HG02759 (cell line): Measurements from ENCODE around the gene ARL15.

ENCODE experiments used
- ATAC-seq: cut with Tn5 transposase; IDR thresholded peaks from one replicate; pipeline ENCODE4 v1.9.1; 2021; ENCODE audit warnings: mild to moderate bottlenecking, moderate library complexity; ENCODE audit not compliant: unreplicated experiment

The ARL15 gene

DNA sequence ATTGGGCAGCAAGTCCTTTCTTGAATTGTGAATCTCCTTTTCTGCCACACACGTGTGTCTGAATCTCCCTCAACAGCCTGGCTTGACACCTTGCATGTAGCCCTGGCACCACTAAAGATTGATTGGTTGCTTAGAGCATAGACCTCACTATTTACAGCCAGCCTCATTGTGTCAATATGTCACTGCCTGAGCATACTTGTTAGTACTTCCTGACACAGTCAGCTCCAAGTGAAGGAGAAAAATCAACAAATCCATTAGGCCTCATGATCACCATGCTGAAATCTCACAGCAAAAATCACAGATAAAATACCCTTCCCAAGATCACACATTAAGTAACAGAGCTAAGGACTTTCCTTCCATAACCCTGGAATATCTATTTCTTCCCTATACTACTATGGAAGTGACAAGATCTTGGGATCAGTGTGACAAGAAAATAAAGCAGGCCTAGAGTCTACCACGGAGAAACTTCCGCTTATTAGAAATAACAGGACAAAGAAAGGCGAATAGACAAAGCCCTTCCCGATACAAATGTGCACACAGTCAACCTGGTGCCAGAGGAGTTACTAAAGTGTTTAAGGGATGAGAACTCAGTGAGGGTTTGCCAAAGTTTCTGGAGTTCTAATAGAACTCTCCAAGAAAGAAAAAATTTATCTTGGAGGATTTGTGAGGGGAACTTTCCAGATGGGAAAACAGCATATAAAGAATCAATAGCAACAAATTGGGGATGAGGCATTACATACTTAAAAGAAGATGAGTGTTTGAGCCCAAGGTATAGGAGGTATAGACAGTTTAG, 5.6 kb upstream of the ARL15 start:
- ATAC-seq: no peak

DNA sequence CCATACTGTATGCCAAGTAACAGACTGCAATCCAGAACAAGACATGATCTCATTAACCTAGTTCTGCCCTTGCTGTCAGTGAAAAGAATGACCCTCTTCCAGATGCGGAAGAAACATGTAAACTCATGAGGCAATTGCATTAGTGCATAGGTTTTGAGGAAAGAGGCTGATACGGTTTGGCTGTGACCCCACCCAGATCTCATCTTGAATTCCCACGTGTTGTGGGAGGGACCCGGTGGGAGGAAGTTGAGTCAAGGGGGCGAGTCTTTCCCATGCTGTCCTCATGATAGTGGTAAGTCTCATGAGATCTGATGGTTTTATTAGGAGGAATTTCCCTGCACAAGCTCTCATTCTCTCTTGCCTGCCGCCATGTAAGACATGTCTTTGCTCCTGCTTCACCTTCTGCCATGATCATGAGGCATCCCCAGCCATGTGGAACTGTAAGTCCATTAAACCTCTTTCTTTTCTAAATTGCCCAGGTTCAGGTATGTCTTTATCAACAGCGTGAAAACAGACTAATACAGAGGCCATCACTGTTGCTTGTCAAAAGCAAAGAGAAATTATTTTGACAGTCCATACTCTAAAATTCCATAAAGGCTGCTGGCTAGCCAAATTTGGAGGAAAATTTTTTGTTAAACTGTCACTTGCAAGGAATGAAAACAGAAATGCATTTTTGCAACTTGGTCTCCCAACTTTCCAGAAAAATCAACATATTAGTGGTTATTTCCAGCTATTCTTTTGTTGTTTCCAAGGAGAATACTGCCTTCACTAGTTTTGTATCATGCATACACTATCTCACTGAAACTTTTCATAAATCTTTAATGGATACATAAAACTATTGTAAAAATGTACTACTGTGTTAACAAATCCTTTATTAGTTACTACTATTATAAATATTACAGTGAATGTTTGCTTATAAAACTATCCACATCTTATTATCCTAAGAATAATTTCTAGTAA, 3.2 kb upstream of the ARL15 start:
- no peak for ATAC-seq

DNA sequence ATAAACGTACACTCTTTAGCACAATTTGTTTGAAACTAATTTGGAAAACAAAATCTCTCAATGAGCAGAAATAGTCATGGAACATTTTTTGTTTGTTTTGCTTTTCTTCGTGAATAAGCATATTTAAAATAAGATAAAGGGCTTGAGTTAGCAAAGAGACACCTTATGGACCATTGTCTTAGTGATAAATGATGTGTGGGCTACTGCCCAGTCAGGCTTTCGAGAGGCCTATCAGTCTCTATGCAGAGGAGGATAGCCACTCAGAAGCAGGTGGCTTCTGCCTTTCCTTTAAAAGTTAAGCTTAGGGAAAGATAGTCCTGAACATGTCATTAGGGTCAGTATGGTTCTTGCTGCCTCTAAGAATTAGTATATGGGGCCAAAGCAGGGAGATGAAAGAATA, 2.1 kb upstream of the ARL15 start:
- no peak for ATAC-seq

DNA sequence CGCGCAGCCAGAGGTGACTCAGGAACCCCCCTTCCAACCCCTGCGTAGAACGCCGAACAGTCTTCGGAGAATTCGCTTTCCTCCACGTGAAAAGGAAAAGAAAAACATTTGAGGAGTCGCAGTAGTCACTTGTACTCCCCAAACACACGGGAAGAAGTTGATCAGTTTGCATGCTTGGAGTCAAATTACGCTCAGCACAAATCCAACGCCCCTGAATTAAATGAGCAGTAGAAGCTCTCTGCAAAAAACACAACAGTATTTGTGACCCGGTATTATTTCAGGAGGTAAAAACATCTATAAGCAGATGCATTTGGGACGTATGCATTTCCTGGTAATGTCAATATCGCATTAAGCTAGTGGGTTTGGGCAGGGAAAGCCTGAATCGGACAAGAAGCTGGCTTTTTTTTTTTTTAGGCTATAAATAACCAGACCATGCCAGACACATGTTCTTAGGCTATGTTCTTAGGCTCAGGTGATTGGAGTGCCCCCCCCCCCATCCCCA, 854 bp upstream of the ARL15 start:
- ATAC-seq: no peak

DNA sequence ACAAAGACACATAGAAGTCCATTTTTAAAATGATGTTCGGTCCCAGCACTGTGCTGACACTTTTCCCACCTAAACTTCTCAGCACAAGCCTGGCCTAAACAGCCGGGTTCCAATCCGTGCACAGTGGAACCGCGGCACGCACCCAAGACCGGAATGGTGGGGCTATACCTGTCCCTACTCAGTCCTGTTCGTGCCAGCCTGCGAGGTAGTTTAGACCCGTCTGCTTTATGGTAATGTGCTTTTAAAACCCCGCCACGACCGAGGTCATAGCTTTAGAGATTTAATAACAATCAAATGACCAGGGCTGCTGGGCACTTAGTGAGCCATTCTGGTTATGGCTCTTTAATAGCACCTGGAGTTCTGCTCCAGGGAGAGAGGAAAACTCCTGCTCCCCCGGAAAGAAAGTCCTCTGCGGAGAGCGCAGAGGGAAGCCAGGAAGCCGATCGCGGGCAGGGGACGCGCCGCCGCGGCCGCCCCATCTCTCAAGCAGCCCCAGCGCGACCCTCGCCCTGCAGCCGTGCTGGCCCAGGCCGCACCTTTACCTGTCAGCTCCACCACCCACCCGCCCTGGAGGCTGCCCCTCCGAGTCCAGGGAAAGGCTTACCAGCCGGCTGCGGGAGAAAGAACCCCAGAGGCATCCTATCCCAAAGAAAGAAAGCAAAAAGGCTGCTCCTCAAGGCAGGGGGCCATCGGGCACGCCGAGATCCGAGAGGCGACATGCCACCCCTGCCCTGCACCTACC, 511 bp downstream of the ARL15 start:
- ATAC-seq: peak; percentile 22

DNA sequence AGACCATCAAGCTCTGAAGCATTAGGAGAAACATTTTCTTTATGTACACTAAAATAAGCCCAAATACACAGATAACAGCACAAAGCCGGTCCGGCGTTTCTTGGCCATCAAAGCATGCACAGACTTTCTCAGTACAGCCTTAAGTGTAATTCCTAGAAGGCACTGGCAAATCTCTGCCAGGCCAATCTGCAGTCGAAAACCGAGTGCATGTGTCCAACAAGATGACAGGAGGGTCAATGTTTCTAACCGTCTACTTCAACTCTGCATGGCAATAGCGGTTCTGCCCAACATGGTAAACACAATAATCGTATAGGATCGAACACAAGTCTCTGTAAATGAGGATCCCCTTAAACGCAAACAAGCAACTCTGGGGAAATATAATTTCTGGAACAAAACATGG, 1.1 kb downstream of the ARL15 start:
- ATAC-seq: no peak

DNA sequence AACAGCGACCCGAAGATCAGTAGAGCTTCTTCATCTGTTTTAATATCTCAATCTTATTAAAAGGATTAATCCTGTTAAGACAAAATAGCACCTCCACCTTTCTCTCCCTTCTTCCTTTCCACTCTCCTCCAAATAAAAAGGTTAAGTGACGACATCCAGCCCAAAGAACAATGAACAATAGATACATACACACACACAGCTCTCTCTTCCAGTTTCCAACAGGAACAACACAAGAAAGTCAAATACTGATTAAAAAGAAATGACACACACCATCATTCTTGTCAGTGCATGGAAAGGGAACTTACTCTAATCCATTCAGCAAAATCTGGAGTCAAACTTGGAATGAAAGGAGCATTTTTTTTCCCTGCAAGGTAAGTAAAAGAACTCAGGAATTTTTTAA, 2.8 kb downstream of the ARL15 start:
- ATAC-seq: no peak

DNA sequence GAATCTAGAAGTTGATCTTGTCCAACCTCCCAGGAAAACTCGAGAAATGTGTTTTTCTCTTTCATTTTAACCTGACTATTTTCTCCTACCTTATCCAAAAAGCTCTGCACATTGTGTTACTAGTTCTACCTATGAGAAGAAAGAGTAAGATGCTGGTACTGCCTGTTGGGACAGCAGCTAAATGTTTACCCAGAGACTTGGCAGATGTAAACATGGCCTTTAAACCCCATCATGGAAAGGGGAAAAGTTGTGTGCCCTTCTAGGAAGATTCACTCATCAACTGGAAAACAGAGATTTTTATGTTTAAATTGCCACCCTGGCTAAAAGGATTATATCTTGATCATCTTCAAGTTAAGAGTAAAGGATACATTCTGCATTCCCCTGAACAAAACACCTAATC, 3.5 kb downstream of the ARL15 start:
- no peak for ATAC-seq

DNA sequence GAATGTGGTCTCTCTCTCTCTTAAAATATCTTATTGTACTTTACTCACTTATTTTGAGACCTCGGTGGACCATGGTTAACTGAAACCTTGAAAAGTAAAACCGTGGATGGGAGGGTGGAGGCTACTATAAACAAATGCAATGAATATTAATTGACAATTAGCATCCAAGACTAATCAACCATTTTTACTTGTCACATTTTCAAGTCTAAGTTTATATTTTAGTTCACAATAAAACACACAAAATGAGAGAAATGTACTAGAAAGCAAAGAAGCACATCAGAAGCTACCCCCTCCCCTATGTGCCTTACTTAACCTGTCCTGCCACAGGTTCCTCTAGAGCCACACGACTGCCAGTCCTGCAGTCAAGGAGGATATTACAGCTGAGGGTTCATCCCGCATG, 4.6 kb downstream of the ARL15 start:
- ATAC-seq: no peak

DNA sequence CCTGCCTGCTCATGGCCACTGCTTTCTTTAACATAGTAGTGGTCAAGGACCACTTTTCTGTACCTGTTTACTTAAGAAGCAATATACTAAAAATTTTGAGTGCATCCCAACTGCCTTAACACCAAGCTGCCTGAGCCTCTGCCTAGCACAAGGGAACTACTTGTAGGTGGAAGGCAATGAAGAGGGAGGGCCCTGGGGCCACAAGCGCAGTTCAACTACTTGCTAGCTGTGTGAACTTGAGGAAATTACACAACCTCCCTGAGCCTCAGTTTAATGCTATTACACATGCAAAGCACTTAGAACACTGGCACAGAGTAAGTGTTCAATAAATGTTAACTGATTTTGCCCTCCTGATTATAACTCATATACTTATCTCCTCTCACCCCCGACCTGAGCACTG, 6.3 kb downstream of the ARL15 start:
- ATAC-seq: no peak

DNA sequence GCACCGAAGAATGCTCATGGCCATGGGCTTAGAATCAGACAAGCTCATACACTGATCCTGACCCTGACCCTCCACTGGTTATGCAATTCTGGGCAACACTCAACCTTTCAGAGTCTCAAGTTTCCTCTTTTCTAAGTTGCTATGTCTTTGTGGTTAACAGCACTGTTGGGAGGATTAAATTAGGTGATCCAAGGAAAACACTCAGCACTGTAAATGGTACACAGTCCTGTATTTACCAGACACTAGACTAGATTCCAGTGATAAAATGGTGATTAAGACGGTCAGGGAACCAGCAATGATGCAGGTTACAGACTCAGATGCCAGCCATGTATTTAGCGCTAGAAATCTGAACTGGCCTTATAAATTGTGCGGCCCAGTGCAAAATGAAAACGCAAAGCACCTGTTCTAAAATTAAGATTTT, 8.1 kb downstream of the ARL15 start:
- ATAC-seq: no peak

DNA sequence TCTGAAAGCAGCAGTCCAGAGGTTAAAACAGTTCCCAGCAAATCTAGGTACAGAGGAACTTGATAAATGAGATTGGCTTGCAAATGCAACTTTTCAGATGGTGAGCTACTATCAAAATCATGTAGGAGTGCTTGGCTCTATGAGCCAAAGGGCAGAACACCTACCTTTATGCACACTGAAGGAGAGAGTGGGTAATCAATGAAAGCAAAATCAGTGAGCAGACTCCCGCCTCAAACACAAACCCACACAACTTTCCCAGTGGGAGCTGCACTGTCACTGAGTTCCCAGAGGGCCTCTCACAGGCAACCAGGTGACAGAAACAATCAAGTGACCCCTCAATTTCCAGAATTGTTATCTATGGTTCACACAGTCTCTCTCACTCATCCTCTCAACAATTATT, 8.5 kb downstream of the ARL15 start:
- ATAC-seq: no peak

DNA sequence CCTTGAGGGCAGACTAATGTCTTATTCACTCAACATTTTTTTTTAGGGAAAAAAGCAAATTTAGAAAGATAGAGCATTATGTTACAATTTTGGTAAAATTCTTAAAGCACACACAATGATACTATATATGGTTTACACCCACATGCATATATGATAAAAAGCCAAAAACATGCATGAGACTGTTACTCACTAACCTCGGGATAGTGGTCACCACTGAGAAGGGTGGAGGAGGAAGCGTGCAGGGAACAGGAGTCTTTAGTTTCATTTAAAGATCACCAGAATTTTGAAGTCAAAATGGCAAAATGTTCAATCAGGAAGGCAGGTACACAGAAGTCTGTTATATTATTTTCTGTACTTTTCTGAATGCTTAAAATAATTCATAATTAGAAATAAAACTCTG, 9.2 kb downstream of the ARL15 start:
- ATAC-seq: no peak

DNA sequence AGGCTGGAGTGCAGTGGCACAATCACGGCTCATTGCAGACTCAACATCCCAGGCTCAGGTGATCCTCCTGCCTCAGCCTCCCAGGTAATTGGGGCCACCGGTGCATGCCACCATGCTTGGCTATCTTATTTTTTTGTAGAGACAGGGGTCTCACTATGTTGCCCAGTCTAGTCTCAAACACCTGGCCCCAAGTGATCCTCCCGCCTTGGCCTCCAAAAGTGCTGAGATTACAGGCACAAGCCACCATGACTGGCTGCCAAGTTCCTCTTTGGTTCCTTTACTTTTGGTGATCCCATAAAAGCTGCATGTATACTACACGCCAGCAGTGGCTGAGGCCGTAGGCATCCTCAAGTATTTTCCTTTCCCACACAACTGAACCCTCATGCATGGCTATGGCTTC, 11.4 kb downstream of the ARL15 start:
- no peak for ATAC-seq

DNA sequence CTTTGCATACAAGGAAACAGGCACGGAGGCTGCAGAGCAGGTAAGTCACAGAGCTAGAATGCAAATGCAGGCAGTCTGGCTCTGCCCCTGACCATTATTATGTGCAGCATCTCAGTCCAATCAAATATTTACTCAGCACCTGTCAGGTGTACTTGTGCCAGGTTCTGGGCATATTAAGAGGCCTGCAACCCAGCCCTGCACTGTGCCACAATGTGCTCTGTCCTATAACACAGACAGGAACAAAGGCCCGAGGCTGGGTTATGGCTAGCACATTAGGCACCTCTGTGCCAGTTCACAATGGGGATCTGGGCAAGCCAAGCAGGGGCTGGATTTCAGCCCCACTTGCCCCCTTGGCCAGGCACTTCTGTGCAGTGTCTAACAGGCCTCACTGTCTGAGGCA, 14.0 kb downstream of the ARL15 start:
- ATAC-seq: no peak

DNA sequence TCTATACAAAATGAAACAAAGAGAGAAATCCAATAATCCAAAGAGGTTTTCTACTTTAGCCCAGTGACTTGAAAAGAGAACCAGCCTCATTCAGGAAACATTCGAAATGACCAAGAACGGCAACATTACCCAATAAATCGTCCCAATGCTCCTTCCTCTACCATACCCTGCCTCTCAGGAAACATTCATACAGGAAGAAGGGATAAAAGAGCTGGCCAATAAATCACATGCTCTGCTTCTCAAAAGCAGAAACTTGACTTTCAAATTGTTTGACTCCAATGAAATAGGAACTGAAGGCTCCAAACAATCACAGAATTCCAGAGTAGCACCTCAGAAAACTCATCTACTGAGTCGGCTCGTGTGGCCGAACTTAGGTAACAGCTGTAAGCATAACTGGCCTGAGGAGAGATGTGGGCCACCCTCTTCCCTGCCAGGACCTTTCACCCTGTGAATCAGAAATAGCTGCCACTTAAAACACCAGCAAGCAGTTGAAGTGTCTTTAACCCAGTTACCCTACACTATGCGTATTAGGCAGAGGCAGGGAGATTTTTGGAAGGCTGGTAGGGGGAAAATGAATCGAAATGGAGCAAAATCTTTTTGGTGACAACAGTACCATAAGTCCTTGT, 14.6 kb downstream of the ARL15 start:
- no peak for ATAC-seq

DNA sequence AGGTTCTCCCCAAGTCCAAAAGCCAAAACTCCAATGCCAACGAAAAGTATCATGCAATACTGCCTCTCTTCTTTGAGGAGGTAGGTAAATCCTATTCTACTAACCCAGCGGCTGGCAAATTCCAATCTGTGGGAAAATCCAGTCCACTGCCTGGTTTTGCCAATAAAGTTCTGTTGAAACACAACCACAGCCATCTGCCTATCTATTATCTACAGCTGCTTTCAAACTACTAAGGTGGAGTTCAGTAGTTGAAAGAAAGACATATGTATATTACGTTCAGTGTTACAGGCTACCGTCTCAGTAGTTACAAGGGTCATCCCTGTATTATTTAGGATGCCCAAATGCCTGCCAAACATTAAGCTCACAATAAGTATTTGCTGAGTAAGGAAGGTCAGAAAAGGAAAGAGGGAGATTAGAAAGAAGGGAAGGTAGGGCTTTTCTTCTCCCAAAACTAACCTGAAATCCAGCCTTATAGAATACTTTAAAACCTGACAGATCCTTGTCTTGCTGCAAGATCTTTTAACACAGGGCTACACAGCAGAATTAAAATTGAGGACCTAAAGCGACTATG, 16.2 kb downstream of the ARL15 start:
- ATAC-seq: no peak

DNA sequence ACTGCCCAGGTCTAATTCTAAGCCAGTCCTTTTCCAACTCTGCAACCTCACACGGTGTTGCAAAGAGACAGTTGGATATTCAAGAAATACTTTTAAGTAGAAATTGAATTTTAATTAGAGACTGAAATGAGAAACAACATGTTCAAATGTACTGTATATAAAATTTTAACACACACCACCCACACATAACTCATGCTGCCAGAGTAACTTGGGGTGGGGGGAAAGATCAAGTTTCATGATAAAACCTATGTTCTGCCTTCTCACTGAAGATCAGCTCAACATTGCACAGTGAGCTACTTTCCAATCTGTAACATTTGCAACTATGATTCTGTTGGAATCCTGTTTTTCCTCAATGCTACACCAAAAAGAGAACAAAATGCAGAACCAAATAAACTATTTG, 17.5 kb downstream of the ARL15 start:
- ATAC-seq: no peak

DNA sequence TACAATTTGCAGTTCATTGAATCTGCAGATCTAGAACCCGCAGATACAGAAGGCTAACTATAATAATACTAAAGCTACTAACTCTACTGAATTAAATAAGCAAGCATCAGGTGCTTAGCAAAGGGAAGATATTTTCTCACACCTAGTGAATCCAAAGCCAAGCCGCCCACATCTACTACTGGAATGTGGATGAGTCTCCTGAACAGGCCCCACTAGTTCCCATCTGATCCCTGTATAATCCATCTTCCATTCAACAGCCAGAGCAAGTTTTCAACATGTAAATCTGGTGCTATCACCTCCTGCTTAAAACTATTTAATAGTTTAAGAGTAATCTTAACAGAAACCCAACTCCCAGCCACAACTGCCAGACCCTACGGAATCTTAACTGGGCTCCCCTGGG, 18.9 kb downstream of the ARL15 start:
- no peak for ATAC-seq

DNA sequence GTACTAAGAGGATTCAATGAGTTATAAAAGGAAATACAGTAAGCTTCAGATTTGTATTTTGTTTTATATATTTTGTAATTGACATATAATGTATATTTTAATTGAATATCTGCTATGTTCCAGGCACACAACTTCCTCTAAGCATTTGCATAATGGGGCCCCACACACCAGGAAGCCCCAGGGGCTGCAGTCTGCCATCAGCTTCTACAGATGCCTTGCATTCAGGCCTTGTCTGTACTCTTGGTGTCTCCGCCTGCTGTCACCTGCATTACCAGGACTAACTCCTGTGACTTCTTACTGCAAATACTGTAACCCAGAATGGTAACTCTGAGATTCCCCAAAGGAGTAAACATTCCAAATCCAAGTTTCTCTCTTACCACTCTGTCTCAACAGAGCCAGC, 20.6 kb downstream of the ARL15 start:
- ATAC-seq: no peak
